Measurements from ENCODE around the gene CSNK1G3.

DNA sequence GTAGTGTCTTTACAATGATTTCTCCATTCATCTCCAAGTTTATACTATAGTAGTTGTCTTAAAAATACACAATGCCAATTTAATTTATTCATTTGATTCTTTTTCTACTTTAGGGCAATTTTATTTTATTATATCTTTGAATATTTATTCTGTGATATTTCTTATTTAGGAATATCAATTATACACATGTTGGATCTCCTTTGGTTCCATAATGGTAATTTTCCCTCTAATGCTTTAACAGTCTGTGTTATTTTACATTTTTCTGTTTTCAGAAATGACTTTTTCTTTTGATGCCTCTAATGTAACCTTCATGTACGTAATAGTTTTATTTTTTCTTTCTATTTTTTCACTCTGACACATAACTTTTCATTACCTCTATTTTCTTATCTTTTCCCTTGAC lies 153.0 kb downstream of the CSNK1G3 start:
- TF ChIP-seq EZH2 (IDR thresholded peaks at IDR 0.05) (no peak), POLR2A (IDR thresholded peaks at IDR 0.05; ENCODE audit: borderline replicate concordance, extremely low read depth, insufficient read depth, insufficient read length) (no peak), YY1 (IDR thresholded peaks at IDR 0.05; ENCODE audit: extremely low read depth, insufficient replicate concordance, low read depth, low read length) (no peak)
- TF ChIP-seq, protein P1, sequence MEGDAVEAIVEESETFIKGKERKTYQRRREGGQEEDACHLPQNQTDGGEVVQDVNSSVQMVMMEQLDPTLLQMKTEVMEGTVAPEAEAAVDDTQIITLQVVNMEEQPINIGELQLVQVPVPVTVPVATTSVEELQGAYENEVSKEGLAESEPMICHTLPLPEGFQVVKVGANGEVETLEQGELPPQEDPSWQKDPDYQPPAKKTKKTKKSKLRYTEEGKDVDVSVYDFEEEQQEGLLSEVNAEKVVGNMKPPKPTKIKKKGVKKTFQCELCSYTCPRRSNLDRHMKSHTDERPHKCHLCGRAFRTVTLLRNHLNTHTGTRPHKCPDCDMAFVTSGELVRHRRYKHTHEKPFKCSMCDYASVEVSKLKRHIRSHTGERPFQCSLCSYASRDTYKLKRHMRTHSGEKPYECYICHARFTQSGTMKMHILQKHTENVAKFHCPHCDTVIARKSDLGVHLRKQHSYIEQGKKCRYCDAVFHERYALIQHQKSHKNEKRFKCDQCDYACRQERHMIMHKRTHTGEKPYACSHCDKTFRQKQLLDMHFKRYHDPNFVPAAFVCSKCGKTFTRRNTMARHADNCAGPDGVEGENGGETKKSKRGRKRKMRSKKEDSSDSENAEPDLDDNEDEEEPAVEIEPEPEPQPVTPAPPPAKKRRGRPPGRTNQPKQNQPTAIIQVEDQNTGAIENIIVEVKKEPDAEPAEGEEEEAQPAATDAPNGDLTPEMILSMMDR (IDR thresholded peaks at IDR 0.05 in 2 of 3, conservative IDR thresholded peaks at IDR 0.05 in 1 of 3; ENCODE audit: borderline replicate concordance in 1 of 3, insufficient read depth in 1 of 3, low read depth in 2 of 3, low read length in 2 of 3) = no peak

Measured in HCT116 (cell line).